Stimulated activated CD4-positive, alpha-beta T cell treated with anti-CD3 and anti-CD28 coated beads, Interleukin-15, amount 100 ng/mL, for 1 hour (primary cell): ENCODE results near the gene DLG2.

Source experiments
- DNase-seq, 2 donors: peaks; one replicate each; pipeline ENCODE4 v3.0.0-alpha.2; 2020; ENCODE audit warnings: low read depth in 1 of 2, low spot score in 1 of 2

The DLG2 gene

DNA sequence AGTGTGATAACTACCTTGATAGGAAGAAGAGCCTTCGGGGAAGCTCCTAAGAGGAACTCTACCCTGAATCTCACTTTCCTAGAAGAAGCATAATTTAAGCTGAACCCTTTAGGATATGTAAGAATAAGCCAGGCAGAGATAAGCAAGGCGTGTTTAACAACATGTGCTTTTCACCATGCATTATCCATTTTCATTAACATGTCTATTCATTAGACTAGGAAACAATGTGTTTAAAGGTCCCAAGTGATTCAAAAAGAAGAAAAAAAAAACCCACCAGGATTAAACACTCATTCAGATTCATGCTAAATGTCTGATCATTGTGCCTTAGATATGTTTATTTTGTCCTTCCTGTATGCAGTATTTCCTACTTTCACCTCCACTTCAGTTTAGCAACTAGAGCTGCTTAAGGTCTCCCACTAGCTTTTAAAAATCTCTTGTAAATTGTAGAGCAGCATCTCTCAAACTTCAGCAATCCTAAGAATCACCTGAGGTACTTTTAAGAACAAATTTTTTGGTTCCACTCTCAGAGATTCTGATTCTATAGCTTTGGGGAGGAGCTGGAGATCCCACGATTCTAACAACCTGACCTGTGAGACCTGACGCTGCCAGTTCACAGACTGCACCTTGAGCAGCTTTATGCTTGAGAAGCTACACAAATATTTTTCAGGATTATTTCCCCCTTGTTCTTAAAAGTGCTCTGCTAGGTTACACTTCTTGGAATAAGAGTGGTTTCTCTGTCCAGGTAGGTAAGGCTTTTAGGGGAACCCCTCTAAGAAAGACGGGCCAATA lies 1385.6 kb downstream of the DLG2 start:
- DNase-seq = no peak

DNA sequence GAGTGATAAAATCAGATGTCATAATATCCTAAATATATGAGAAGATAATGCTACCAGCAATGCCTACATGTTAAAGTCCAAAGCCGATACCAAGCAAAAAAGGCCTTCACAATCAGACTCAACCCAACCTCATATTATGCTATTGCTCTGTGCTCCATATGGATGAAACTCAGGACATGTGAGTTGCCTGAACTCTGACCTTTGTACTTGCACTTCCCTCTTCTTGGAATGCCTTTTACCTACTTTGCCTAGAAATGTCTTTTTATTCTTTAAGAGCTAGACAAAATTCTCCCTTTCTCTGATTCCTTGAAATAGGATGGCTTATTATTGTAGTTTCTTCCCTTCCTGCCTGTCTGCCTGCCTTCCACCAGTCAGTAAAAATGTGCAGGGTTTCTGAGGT lies 1386.3 kb downstream of the DLG2 start:
- no peak for DNase-seq

DNA sequence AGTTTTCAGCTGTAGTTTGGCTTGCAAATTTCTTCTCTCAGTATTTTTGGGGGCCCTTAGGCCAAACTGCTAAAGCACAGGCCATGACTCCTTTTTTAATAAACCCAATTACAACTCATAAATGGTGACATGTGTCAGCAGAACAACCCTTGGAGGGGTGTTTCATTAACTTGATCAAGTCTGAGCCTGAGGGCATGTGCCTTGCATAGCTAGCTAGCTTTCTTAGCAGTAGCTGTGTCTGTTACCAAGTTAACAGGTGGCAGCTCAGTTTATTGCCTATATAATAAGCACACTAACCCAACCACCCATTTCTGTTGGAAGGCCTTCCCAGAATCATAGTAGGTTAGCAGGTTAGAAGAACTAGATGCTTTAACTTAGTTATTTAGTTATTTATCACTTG lies 1390.7 kb downstream of the DLG2 start:
- no peak for DNase-seq

DNA sequence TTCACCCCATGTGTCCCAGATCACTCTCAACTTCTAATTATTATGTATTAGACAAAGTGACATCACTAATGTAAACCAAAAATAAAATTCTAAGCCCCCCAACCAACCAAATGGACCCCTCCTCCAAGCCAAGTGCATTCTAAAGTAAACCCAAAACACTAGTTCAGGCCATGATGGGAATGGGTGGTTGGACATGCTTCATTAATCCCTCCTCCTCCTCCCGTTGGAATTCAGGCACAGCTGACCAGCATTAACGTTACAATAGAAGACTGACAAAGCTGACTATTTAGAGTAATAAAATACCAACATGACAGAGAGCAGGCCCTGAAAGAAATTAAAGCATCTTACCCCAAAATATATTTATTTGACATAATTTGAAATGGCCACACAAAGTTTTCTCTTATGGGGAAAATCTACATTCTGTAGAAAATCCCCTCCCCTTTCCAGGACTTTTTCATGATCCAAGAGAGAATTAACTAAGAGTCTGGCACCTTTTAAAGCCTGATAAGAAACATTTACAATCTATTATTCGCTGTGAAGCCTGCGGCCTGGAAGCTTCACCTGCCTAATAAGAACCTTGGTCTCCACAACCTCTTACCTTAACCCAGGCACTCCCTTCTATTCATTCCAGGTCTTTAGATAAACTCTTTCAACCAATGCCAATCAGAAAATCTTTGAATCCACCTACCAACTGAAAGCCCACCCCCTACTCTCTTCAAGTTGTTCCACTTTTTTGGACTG lies 1392.5 kb downstream of the DLG2 start:
- DNase-seq = no peak

DNA sequence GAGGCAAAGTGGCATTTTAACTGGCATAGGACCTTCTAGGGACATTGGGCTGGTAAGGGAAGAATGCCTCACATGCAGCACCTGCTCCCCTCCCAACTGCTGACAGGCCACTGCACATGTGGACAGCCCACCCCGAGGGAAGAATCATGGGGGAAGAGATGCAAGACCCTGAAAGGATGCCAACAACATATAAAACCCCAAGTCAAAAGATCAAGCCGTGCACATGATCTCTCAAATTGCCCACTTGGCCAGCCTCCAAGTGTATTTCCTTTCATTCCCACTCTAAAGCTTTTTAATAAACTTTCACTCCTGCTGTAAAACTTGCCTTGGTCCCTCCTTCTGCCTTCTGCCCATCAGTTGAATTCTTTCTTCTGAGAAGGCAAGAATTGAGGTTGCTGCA lies 1393.1 kb downstream of the DLG2 start:
- no peak for DNase-seq

DNA sequence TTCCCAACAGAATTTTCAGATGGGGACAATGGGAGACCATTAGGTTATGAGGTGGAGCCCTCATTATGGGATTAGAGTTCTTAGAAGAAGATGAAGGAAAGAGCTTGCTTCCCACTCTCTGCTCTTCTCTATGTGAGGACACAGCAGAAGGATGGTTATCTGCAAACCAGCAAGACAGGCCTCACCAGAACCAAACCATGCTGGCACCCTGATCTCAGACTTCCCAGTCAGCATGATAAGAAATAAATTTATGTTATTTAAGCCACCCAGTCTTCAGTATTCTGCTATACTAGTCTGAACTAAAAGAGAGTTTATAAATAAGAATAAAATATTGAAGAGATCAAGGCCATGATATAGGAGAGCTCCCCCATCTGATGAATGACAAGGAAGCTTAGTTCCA lies 1394.6 kb downstream of the DLG2 start:
- no peak for DNase-seq

DNA sequence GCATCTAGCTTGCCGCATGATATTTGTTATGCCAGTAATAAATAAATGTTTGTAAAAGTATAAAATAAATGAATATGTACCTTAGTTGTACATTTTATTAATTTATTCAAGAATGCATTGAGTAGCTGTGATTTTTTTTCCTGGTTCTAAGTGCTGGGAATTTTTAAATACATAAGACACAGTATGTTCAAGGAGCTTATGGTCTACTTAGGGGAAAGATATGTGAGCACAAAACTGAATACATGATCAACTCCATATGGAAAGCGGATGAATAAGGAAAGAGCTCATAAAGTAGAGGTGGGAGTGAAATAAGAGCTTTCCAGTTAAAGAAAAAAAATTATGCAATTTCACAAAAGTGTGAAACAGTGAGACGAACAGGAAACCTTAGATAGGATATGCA lies 1396.7 kb downstream of the DLG2 start:
- DNase-seq = no peak

DNA sequence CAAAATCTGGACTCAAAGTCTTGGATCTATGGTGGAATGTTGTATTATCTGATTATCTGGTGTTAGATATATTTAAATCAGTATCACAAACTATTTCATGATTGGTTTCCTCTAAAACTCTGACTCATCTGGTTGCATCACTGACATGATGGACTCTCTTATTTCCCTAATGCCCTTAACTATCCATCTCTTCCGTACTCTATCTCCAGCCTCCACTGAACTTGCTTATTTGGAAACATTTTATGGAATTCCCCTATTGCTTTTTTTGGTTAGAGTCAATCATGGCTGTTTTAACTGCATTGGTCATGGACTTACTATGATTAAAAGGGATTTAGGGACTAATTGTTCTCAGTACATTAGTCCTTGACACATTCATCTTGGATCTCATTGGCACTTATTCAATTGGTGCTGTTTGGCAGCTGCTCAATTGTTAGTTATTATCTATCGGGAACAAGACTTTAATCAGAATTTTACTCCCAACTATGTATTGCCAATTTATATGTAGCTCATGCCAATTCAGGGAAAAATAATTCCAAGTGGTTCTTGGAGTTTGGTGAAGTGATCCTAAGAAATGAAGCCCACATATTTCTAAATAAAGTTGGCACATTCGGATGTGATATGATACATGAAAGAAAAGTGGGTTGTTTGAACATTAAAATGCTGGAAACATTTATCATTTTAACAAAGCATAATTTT lies 1399.0 kb downstream of the DLG2 start:
- no peak for DNase-seq

DNA sequence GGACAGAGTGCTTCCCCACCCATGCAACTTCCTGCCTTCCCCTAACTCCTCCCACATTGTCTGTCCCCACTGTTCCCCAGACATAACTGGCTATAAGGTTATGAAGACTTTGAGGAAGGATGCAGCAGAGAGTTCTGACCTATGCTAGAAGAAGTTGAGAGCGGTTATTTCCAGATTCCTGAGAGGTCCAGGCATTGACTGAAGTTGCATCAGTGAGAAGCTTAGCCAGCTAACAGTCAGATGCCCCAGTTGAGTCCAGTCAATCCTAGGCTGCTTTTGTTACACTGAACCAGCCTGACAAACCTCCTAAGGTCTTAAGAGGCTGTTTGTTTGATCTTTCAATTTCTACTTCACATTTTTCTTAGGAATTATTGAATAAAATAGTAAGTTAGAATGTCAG lies 1403.1 kb downstream of the DLG2 start:
- DNase-seq = no peak

DNA sequence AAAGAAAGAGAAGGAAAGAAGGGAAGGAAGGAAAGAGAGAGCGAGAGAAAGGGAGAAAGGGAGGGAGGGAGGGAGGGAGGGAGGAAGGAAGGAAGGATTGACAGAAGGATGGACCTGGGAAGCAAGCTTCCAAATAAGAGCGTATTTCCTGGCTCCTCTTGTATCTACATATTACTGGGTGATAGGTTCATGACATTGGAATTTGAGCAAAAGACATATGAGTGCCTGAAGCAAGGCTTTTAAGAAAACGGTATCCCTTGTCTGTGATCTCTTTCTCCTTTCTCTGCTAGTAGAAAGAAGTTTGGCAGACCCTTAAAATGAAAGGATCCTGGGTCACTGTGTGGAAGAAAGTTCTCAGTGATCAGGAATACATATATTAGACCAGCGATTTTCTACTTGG lies 1408.8 kb downstream of the DLG2 start:
- no peak for DNase-seq

DNA sequence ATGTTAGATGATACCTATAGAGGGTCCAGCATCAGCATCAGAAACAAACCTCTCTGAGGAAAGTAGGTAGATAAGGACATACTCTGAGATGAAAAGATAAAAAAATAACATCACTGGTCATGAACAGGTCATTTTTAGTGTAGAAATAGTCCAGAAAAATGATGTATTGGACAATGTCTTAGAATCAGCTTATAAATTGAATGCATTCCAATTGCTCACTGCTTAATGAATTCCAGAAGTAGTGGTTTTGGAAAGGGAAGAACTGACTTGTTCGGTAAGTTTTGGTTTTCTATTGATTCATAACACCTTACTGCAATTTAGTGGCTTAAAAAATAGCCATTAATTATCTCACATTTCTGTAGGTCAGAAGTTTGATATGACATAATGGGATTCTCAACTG lies 1411.5 kb downstream of the DLG2 start:
- no peak for DNase-seq

DNA sequence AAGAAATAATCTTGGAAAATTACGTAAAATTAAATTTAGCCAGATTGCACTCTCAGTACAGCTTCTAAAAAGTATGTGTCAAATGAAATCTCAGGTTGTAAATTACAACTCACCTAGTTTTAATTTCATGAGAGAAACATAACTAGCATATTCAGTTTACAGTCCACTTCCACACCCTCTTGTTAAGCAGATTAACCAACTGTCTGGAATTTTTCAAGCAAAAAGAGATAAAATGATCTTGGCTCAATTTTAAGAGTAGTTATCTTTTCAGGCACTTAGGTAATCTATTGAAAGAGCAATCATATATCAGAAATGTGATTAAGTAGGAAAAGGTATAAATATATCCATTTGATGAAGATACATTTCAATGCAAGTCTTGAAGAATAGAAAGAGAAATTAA lies 1412.6 kb downstream of the DLG2 start:
- DNase-seq = no peak

DNA sequence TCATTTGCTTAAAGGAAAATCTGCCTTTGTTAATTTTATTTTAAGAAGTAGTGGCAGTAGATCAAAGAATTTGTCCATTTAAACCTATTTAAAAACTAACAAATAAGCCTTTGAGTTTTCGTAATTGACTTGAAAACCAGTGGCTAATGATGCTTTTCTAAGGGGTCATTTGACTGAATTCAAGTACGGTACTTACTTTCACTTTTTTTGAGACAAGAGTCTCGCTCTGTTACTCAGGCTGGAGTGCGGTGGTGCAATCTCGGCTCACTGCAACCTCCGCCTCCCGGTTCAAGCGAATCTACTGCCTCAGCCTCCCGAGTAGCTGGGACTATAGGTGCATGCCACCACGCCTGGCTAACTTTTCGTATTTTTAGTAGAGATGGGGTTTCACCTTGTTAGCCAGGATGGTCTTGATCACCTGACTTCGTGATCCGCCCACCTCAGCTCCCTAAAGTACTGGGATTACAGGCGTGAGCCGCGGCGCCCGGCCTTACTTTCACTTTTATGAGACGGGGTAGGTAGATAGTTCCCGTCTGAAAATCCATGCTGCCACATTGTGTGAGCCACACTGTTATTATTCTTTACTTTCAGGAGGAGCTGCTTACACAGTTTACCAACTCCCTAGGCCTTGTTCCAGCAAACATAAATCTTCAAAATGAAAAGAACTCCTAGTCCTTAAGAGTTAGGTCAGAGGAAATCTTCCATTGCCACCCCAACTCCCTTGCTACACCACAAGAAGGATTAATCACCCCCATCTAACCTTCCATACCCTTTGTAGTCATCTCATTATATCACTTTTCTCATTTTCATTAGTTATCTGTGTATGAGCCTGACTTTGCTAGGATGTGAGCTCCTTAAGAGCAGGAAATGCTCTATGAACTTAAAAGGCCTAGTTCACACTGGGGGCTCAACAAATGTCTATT lies 1414.4 kb downstream of the DLG2 start:
- no peak for DNase-seq

DNA sequence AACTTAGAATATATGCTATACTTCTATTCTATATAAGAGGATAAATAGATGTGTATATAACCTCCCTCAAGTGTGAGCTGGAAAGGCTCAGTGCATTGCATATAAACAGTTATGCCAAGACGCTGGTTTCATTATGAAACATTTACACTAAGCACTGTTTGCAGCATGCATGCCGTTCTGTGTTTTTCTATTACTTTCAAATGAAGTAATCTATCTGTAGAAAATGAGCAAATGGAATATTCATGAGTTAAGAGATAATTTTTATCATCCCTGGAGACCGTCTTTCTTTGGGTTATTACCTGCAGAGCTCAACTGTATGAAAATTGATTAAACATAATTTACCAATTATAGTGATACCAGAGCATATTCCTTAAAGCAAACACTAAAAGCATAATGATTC lies 1415.2 kb downstream of the DLG2 start:
- no peak for DNase-seq

DNA sequence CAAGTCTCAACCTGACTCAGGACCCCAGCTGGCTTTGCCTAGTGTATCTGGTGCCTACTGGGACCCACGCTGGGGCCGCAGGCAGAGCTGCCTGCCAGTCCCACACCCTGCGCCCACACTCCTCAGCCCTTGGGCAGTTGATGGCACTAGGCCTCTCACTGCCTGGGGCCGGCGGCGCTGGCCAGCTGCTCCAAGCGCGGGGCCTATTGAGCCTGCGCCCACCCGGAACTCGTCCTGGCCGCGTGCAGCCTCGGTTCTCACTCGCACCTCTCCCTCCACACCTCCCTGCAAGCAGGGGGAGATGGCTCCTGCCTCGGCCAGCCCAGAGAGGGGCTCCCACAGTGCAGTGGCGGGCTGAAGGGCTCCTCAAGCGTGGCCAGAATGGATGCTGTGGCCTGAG lies 1432.4 kb downstream of the DLG2 start:
- DNase-seq = no peak

DNA sequence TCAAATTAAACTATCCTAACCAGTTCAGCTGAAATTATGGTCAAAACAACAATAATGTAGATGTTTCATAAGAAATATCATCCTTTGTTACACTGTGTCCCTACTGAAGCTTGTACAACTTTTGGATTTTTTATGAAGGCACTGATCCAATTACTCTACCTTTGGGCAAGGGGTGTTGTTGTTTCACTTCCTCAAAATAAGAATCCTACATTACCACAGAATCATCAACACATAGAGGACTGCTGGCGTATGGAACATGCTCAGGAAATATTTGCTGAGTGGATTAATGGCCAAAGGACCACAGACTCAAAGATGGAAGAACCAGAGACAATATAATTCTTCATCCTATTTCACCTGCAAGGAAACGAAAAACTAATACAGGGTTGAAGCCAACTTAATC lies 1433.4 kb downstream of the DLG2 start:
- no peak for DNase-seq

DNA sequence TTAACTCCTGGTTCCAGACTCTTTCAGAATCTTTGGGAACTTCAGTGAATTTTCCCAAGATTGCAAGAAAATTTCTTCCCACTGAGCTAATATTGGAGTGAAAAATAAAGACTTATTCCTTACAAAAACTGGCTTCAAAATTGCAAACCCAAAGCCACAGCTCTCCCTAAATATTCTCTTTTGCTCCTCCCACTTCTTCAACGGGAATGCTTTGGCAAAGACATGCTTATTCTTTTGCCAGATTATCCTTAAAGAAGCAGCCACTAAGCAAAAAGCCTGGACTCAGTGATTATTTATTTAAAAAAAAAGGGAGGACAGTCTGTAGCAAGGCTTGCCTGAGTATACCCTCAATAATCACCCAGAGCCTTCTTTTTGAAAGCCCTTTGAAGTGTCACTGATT lies 1438.6 kb downstream of the DLG2 start:
- DNase-seq = no peak

DNA sequence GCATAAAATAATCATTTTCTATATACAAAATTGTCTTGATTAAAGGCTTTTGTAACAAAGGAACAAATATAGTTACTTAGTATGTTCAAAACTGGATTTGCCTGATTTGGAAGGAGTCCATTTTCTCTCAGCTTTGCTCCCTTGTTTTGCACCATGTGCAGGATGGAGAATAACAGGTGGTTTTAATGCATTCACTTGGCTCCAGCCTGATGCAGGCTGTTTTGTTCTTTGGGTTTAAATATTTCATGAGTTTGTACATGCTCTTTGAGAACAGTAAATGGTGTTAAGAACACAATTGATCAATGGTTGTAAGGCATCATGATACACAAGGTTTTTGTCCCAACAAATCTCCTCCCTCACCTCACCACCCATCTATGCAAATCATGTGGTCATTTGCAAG lies 1454.1 kb downstream of the DLG2 start:
- no peak for DNase-seq

DNA sequence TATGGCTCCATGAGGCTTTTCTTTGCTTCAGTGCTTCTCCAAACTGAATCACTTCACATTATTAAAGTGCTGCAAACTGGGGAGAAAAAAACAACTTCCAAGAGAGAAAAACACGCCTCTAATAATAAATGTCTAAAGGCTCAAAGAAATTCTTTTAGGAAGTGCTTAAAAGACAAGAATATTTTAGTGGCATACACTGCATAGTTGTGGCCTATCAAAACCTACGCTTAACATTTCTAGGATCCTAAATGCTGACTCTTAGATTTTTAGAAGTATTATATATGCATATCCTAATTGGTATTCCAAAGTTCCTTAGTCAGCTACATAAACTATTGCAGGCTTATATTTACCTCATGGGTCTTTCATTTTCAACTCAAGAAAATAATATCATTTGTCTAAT lies 1462.0 kb downstream of the DLG2 start:
- no peak for DNase-seq

DNA sequence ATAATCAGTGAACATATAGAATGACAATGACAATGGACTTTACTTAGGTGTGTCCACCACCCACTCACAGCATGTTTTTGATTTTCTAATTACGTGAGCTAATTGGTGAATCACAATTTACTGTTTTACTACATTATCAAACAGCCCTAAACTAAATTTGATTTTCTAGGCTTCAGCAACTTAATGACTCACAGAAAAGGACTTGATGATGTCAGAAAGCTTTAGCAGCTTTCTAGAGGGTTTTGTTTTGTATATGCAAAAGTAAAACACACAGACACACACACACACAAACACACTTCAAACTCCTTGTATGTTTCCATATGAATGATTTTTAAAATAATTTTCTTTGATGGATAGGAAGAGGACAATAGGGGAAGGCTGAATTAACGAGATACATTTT lies 1462.4 kb downstream of the DLG2 start:
- DNase-seq = no peak

DNA sequence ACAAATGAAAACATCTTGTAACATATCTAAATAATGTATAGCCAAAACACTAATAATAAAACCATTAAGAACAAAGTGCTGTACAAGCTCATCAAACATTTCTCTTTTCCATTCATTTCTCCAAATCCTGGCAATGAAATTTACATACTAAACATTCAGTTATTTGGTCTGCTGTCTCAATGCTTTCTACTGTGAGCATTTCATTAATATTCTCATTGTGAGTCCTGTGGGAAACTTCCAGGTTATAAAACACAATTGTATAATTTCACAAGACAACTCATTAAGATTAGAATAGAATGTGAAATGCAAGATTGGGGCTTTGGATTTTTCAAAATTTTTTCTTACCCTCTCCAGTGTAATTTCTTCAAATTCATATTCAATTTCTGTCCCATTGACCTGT lies 1464.0 kb downstream of the DLG2 start:
- DNase-seq = no peak
